B cell (primary cell): ENCODE data around the gene OXTR. TPM values are rescaled to one million over a fixed set of nuclear protein-coding genes. Genes with fewer than 3 reads are reported as not detected.

Experiments
- ATAC-seq: fragments of 200-7000 bp; cut with Tn5 transposase; one replicate; pipeline ENCODE4 v1.10.0; 2021; ENCODE audit warnings: low read depth, mild to moderate bottlenecking, moderate number of reproducible peaks, moderate library complexity
- CTCF ChIA-PET: fragments of 350-600 bp; sonication (Branson Sonifier 250); formaldehyde crosslinking; loops from one replicate; lab custom pipeline; 2021; ENCODE audit warnings: antibody characterized with exemption, inconsistent platforms; lab: Charles Lee
- POLR2A ChIA-PET: fragments of 350-600 bp; sonication (Branson Sonifier 250); formaldehyde crosslinking; loops from one replicate; lab custom pipeline; 2021; ENCODE audit warnings: antibody characterized with exemption; lab: Charles Lee
- DNase-seq: peaks from one replicate; pipeline ENCODE4 v3.0.0; 2013
- H2AFZ ChIP-seq: 2 replicates; pipeline ENCODE4 v1.6.1; 2012; ENCODE audit warnings: mild to moderate bottlenecking, low read depth, low read length; ENCODE audit not compliant: insufficient read depth, poor library complexity, severe bottlenecking
- H3K27ac ChIP-seq, 2 donors: 1 replicate in 1 of 2; 2 replicates in 1 of 2; pipeline ENCODE4 v1.5.1; 2012 to 2013; ENCODE audit warnings: low read length in 2 of 2, mild to moderate bottlenecking in 2 of 2, moderate library complexity in 1 of 2
- H3K27me3 ChIP-seq, 4 experiments: fragments of 200-600 bp in 1 of 4; sonication (generic) in 1 of 4; replicated peaks in 1 of 4; 1 replicate in 2 of 4; 2 replicates in 2 of 4; pipeline versions ENCODE4 v1.6.1 to v1.7.0; 2013 to 2016; ENCODE audit warnings: low read length in 3 of 4, mild to moderate bottlenecking in 2 of 4, mixed read lengths in 1 of 4, moderate library complexity in 1 of 4; ENCODE audit not compliant: insufficient read depth in 4 of 4, control insufficient read depth in 3 of 4; ENCODE audit errors: control extremely low read depth in 1 of 4
- H3K36me3 ChIP-seq, 2 experiments: replicated peaks in 1 of 2; 1 replicate in 1 of 2; 2 replicates in 1 of 2; pipeline versions ENCODE4 v1.6.1 to v1.7.1; 2013; ENCODE audit warnings: low read length in 1 of 2; ENCODE audit not compliant: insufficient read depth in 2 of 2, control insufficient read depth in 1 of 2; ENCODE audit errors: control extremely low read depth in 1 of 2, extremely low read depth in 1 of 2
- H3K4me1 ChIP-seq, 2 donors: fragments of 200-600 bp in 1 of 2; sonication (generic) in 1 of 2; 1 replicate in 1 of 2; 2 replicates in 1 of 2; pipeline versions ENCODE4 v1.5.1 to v1.6.1; 2013 to 2017; ENCODE audit warnings: low read length in 2 of 2; ENCODE audit not compliant: control insufficient read depth in 2 of 2, insufficient read depth in 2 of 2
- H3K4me2 ChIP-seq: replicated peaks from 2 replicates; pipeline ENCODE3; 2012; ENCODE audit warnings: mild to moderate bottlenecking, low read depth, low read length; ENCODE audit not compliant: poor library complexity, severe bottlenecking
- H3K4me3 ChIP-seq, 5 experiments: fragments of 200-600 bp in 1 of 5; sonication (generic) in 1 of 5; 1 replicate in 3 of 5; 2 replicates in 2 of 5; pipeline versions ENCODE4 v1.5.1 to v1.7.0; 2011 to 2016; ENCODE audit warnings: low read length in 4 of 5, mild to moderate bottlenecking in 4 of 5, low read depth in 2 of 5, control low read depth in 1 of 5, moderate library complexity in 1 of 5; ENCODE audit not compliant: insufficient read depth in 1 of 5; ENCODE audit errors: control extremely low read depth in 1 of 5, extremely low read depth in 1 of 5
- H3K79me2 ChIP-seq: fragments of 200-600 bp; sonication (generic); one replicate; pipeline ENCODE4 v1.6.0; 2016; ENCODE audit warnings: low read length; ENCODE audit not compliant: control insufficient read depth, insufficient read depth
- H3K9ac ChIP-seq: fragments of 200-600 bp; sonication (generic); 2 replicates; pipeline ENCODE4 v1.6.1; 2017; ENCODE audit warnings: mild to moderate bottlenecking, low read length, moderate library complexity
- H3K9me3 ChIP-seq, 3 donors: one replicate each; pipeline versions ENCODE4 v1.6.1 to v1.7.1; 2013; ENCODE audit warnings: low read length in 2 of 3; ENCODE audit not compliant: control insufficient read depth in 2 of 3, insufficient read depth in 1 of 3; ENCODE audit errors: control extremely low read depth in 1 of 3
- H4K20me1 ChIP-seq: 2 replicates; pipeline ENCODE4 v1.6.0; 2012; ENCODE audit warnings: mild to moderate bottlenecking, low read length; ENCODE audit not compliant: insufficient read depth, control insufficient read depth, poor library complexity, severe bottlenecking
- H3K27ac Mint-ChIP-seq: one replicate; pipeline ENCODE4 v1.8.0; 2021; ENCODE audit warnings: mixed read lengths
- H3K27me3 Mint-ChIP-seq: one replicate; pipeline ENCODE4 v1.8.0; 2021; ENCODE audit warnings: mixed read lengths
- H3K4me1 Mint-ChIP-seq: one replicate; pipeline ENCODE4 v1.8.0; 2021; ENCODE audit warnings: mixed read lengths
- H3K4me3 Mint-ChIP-seq: one replicate; pipeline ENCODE4 v1.8.0; 2021; ENCODE audit warnings: mixed read lengths
- H3K9me3 Mint-ChIP-seq: one replicate; pipeline ENCODE4 v1.8.0; 2022; ENCODE audit warnings: mixed read lengths; ENCODE audit not compliant: insufficient read depth
- EZH2 ChIP-seq: IDR thresholded peaks from 2 replicates; pipeline ENCODE4 v1.6.1; 2012; ENCODE audit warnings: borderline replicate concordance, low read depth, mild to moderate bottlenecking, moderate library complexity, low read length; ENCODE audit not compliant: insufficient read depth, poor library complexity, severe bottlenecking
- WGBS: methylation state at CpG from one replicate; pipeline ENCODE4 v1.1.5; 2013; ENCODE audit warnings: missing lambda C conversion rate; ENCODE audit not compliant: insufficient coverage; 5-methylcytosine and 5-hydroxymethylcytosine counted together
- intact Hi-C: fragments of 100-400 bp; cut with micrococcal nuclease; formaldehyde crosslinking; loops from one replicate; pipeline ENCODE4 v1.10.0; 2022
- polyA plus RNA-seq: library from polyadenylated mRNA; depleted of rRNA; stranded (reverse); fragments of >200 nt; gene quantifications from 2 replicates; pipeline ENCODE4 v1.2.3, GENCODE V29; 2012
- total RNA-seq, 2 donors: library from RNA; stranded (reverse); fragments of 120-200 nt in 1 of 2; gene quantifications; 1 replicate in 1 of 2; 2 replicates in 1 of 2; pipeline versions ENCODE4 v1.2.3 to v1.2.4, GENCODE V29; 2013 to 2022
- TF ChIP-seq, protein P1 (sequence below): fragments of 200-600 bp; IDR thresholded peaks from one replicate; pipeline ENCODE4 v1.8.0; 2022; ENCODE audit warnings: antibody characterized with exemption, mild to moderate bottlenecking

Gene OXTR
- total and polyA plus RNA-seq, 2 donors (not counting 1 experiment from before 2014, with no cell fraction given) = 0.13 to 0.17 TPM

DNA sequence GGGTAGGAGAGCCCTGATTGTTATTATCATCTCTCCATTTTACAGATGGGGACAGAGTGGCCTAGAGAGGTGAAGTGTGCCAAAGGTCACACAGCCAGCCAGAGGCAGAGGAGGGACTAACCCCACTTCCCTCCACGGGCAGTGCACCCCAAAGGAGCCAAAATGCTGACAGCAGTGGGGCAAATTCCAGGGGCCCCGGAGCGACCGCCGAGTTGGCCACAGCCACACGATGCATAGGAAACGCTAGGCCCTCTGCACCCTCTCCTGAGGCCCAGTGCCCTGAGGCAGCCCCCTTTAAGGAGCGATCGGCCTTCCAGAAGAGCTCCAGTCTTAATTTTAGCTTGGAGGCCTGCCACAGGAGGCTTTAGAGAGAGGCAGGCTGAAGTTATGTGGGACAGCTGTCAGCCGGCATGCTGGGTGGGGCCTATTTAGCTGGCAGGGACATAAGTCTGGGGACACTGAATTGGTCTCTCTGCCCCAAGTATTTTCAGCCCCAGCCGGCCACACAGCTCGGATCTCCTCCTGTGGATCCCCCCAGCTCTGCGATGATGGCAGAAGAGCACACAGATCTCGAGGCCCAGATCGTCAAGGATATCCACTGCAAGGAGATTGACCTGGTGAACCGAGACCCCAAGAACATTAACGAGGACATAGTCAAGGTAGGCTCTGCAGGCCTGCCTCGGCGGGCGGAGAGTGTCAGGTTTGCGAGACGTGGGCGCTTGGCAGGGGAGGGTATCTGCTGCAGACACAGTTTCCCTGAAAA lies 35.9 kb downstream of the OXTR start, which contains the start of gene CAV3:
Gene CAV3, plus strand, starts transcription at position 471 of the 763 bp plus-strand sequence. Its CDS starts 75 bp downstream, at position 546.
- Histone ChIP-seq H3K4me2 (no peak within 1 kb of the TSS), H3K27ac (no peak within 1 kb of the TSS), H3K9me3 (peaks cover 0 to 3% (median 0%) of the 10 kb centered on the region in 3 donors), H3K36me3 (no peaks in the 10 kb centered on the region), H3K9ac (no peak within 1 kb of the TSS), H3K27me3 (no peaks in the 10 kb centered on the region), H3K4me3 (no peak within 1 kb of the TSS), H3K79me2 (no peaks in the 10 kb centered on the region), H3K4me1 (no peaks in the 10 kb centered on the region), H4K20me1 (no peaks in the 10 kb centered on the region), H2AFZ (no peak within 1 kb of the TSS)
- Mint-ChIP-seq H3K4me1 (no peaks in the 10 kb centered on the region), H3K4me3 (no peak within 1 kb of the TSS), H3K27ac (no peak within 1 kb of the TSS), H3K9me3 (no peaks in the 10 kb centered on the region), H3K27me3 (peaks cover 12% of the 10 kb centered on the region)
- TF ChIP-seq, protein P1, sequence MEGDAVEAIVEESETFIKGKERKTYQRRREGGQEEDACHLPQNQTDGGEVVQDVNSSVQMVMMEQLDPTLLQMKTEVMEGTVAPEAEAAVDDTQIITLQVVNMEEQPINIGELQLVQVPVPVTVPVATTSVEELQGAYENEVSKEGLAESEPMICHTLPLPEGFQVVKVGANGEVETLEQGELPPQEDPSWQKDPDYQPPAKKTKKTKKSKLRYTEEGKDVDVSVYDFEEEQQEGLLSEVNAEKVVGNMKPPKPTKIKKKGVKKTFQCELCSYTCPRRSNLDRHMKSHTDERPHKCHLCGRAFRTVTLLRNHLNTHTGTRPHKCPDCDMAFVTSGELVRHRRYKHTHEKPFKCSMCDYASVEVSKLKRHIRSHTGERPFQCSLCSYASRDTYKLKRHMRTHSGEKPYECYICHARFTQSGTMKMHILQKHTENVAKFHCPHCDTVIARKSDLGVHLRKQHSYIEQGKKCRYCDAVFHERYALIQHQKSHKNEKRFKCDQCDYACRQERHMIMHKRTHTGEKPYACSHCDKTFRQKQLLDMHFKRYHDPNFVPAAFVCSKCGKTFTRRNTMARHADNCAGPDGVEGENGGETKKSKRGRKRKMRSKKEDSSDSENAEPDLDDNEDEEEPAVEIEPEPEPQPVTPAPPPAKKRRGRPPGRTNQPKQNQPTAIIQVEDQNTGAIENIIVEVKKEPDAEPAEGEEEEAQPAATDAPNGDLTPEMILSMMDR = no peak
- no peak for TF ChIP-seq EZH2
- no peak for DNase-seq
- CTCF ChIA-PET = no interaction called here
- ATAC-seq = no peak
- WGBS = 89% methylated on average over 22 of the region's 23 CpGs
- intact Hi-C loops = no loop called here
- POLR2A ChIA-PET = no interaction called here

DNA sequence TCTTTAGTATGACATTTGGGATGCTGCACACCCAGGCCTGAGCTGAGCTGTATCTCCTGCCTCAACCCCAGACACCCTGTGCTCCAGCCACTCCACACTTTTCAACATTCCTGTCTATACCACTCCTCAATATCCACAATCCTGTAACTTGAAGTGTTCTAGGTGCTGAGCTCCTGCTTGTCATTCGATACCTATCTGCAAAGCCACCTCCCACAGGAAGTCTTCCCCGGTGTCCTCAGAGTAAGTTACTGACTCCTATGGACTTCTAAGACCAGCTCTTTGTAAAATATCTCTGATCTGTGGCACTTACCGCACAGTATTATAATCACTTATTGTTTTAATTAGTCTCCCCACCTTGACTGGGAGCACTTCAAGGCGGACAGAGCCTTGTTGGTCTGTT lies 37.0 kb downstream of the OXTR start:
- POLR2A ChIA-PET = no interaction called here
- ATAC-seq (no peak), DNase-seq (no peak)
- H3K4me3 Mint-ChIP-seq = no peak overlapping the region
- Histone ChIP-seq H3K27ac (no peak overlapping the region), H3K9me3 (peaks cover 0 to 3% (median 0%) of the 10 kb centered on the region in 3 donors), H2AFZ (no peak overlapping the region), H4K20me1 (no peaks in the 10 kb centered on the region), H3K79me2 (no peaks in the 10 kb centered on the region), H3K4me1 (no peaks in the 10 kb centered on the region), H3K27me3 (no peaks in the 10 kb centered on the region), H3K4me2 (no peak overlapping the region), H3K36me3 (no peaks in the 10 kb centered on the region), H3K4me3 (no peak overlapping the region), H3K9ac (no peak overlapping the region)
- intact Hi-C loops = no loop called here
- no peak overlapping the region for H3K27ac Mint-ChIP-seq
- CTCF ChIA-PET = no interaction called here
- peaks cover 12% of the 10 kb centered on the region for H3K27me3 Mint-ChIP-seq
- H3K9me3 Mint-ChIP-seq = no peaks in the 10 kb centered on the region
- TF ChIP-seq, protein P1 = no peak
- no peak for TF ChIP-seq EZH2
- no peaks in the 10 kb centered on the region for H3K4me1 Mint-ChIP-seq
- 93% methylated on average over 2 of the region's 4 CpGs for WGBS
